Measurements from ENCODE around the gene PIP4K2B.
A peak's percentile ranks its signal among the peaks of the same experiment; 100 is the strongest.

PIP4K2B gene

GRCh38 chr17:38728290-38728831 lies 71.0 kb downstream of the PIP4K2B start:
- no peak for DNase-seq

DNA sequence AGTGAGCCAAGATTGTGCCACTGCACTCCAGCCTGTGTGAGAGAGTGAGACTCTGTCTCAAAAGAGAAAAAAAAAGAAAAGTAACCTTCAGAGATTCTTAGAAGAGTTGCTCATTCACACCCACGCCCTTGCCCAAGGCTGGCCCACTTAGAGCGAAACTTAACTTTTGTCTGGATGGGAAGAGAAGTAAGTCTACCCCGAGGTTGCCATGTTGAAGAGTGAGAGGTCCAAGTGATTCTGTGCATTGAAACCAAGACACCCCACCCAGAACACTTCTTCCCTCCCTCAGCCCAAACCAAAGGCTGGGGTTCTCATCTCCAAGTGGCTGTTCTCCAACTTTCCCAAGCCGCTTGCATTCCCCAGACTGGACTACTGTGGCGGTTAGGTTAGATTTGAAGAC lies 71.6 kb downstream of the PIP4K2B start:
- no peak for DNase-seq

DNA sequence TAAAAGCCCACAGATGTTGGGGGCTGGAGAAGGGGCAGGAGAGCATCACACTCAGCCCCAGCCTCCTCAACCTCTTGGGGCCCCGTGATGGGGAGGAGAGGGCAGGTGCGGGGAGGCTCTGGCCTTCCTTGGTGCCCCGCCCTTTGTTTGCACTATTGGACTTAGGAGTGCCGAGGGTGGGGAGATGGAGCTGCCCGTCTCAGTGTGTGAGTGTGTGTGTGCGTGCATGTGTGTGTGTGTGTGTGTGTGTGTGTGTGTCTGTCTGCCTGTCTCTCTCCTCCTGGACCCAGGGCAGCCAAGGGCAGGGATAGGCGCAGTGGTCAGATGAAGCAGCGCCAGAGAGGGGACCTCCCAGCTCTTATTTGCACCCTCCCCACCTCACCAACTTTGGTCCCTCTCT lies 73.2 kb downstream of the PIP4K2B start:
- DNase-seq, result peak; percentile 29

- peak; percentile 49 for DNase-seq
Observed at GRCh38 chr17:38725066-38725465, 74.3 kb downstream of the PIP4K2B start.

DNA sequence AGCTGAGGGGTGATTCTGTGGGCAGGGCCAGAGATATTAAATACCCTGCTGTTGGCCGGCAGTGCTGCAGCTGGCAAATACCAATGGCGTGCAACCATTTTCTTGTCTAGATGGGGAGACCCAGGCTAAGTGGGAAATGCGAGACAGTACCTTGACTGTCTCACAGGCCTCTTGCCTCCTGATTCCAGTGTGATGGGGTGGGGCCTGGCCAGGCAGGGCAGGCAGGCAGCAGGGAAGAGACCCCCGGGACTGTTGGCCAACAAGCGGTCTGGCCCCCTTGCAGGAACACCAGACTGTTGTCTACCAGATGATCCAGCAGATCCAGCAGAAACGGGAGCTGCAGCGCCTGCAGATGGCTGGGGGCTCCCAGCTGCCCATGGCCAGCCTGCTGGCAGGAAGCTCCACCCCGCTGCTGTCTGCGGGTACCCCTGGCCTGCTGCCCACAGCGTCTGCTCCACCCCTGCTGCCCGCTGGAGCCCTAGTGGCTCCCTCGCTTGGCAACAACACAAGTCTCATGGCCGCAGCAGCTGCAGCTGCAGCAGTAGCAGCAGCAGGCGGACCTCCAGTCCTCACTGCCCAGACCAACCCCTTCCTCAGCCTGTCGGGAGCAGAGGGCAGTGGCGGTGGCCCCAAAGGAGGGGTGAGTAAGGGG lies 74.9 kb downstream of the PIP4K2B start:
- DNase-seq, result peak; percentile 78

DNA sequence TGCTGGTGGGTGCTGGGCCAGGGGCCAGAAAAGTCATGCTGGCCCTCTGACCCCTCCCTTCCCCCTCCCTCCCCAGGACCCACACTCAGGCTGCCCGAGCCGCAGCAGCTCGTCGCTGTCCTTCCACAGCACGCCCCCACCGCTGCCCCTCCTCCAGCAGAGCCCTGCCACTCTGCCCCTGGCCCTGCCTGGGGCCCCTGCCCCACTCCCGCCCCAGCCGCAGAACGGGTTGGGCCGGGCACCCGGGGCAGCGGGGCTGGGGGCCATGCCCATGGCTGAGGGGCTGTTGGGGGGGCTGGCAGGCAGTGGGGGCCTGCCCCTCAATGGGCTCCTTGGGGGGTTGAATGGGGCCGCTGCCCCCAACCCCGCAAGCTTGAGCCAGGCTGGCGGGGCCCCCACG lies 77.6 kb downstream of the PIP4K2B start:
- no peak for DNase-seq

GRCh38 chr17:38720941-38721340 lies 78.4 kb downstream of the PIP4K2B start:
- DNase-seq, result no peak

DNA sequence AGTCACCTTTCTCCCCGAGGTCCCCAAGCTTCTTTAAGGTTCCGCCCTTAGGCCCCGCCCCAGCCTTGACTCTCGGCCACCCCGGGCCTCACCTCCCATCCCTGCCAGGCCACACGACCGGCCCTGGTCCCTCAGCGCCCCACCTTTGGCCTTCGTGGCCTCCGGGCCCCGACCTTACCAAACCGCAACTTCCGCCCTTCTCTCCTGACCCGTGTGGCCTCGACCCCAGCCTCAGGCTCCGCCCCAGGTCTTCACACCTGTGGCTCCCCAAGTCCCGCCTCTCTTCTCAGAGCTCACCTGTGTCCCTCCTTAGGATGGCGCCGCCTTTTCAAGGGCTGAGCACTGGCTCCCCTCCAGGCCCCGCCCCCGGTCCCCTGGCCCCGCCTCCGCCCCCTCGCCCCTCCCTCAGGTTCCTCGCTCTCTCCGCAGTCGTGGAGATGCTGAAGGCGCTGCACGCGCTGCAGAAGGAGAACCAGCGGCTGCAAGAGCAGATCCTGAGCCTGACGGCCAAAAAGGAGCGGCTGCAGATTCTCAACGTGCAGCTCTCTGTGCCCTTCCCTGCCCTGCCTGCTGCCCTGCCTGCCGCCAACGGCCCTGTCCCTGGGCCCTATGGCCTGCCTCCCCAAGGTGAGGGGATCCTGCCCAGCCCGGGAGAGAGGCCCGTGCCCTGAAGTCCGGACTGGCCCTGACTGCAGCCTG lies 79.3 kb downstream of the PIP4K2B start:
- DNase-seq, result no peak

DNA sequence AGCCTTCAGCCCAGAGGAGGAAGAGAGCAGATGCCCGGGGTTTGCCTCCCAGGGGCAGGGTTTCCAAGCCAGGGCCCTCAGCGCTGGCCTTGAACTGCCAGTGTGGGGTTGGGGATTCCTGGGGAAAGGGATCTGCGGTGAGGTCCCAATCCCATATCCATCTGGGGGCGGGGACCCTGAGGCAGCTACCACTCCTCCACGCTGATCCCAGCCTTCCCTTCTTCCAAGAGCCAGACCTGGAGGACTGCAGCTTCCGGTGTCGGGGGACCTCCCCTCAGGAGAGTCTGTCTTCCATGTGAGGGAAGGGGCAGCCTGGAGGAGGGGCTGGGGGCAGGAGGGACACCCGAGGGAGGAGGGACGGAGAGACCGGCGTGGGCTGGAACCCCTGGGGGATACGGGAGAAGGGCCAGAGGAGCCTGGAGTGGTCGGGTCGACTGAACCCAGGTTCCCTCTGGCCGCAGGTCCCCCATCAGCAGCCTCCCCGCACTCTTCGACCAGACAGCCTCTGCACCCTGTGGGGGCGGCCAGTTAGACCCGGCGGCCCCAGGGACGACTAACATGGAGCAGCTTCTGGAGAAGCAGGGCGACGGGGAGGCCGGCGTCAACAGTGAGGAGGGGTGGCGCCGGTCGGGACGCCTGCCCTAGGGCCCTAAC lies 79.9 kb downstream of the PIP4K2B start:
- no peak for DNase-seq

DNA sequence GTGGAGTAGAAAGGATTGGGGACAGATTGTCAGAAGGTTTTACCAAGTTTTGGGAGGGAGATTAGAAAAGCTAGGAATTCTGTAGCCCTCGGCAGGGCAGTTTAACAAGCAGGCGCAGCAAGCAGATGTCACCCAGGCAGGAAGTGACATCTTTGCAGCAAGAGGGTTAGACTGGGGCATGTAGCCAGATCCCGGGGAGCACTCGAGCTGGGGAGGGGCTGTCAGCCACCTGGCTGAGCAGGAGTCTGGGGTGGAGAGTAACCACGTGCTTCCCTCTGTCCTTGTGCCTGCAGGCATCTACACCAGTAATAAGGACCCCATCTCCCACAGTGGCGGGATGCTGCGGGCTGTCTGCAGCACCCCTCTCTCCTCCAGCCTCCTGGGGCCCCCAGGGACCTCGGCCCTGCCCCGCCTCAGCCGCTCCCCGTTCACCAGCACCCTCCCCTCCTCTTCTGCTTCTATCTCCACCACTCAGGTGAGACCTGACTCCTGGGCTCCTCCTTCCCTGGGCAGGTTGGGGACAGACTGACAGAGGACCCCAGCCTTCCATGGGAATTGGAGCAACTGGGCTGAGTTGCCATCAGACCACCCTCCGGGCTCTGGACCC lies 82.1 kb downstream of the PIP4K2B start:
- no peak for DNase-seq

GRCh38 chr17:38716368-38717005 lies 82.9 kb downstream of the PIP4K2B start:
- DNase-seq, result no peak

Data from NCI-H510A treated with DMSO at 0.1 percent for 48 hours (cell line).